B cell (primary cell): Measurements from ENCODE around the gene PPP6R2. TPM values are rescaled to one million over a fixed set of nuclear protein-coding genes. Genes with fewer than 3 reads are reported as not detected.
A peak's percentile ranks its signal among the peaks of the same experiment; 100 is the strongest.

ENCODE experiments used
- ATAC-seq: fragments of 200-7000 bp; cut with Tn5 transposase; one replicate; pipeline ENCODE4 v1.10.0; 2021; ENCODE audit warnings: low read depth, mild to moderate bottlenecking, moderate number of reproducible peaks, moderate library complexity
- CTCF ChIA-PET: fragments of 350-600 bp; sonication (Branson Sonifier 250); formaldehyde crosslinking; loops from one replicate; lab custom pipeline; 2021; ENCODE audit warnings: antibody characterized with exemption, inconsistent platforms; lab: Charles Lee
- POLR2A ChIA-PET: fragments of 350-600 bp; sonication (Branson Sonifier 250); formaldehyde crosslinking; loops from one replicate; lab custom pipeline; 2021; ENCODE audit warnings: antibody characterized with exemption; lab: Charles Lee
- DNase-seq: peaks from one replicate; pipeline ENCODE4 v3.0.0; 2013
- H2AFZ ChIP-seq: 2 replicates; pipeline ENCODE4 v1.6.1; 2012; ENCODE audit warnings: mild to moderate bottlenecking, low read depth, low read length; ENCODE audit not compliant: insufficient read depth, poor library complexity, severe bottlenecking
- H3K27ac ChIP-seq, 2 donors: 1 replicate in 1 of 2; 2 replicates in 1 of 2; pipeline ENCODE4 v1.5.1; 2012 to 2013; ENCODE audit warnings: low read length in 2 of 2, mild to moderate bottlenecking in 2 of 2, moderate library complexity in 1 of 2
- H3K27me3 ChIP-seq, 4 experiments: fragments of 200-600 bp in 1 of 4; sonication (generic) in 1 of 4; replicated peaks in 1 of 4; 1 replicate in 2 of 4; 2 replicates in 2 of 4; pipeline versions ENCODE4 v1.6.1 to v1.7.0; 2013 to 2016; ENCODE audit warnings: low read length in 3 of 4, mild to moderate bottlenecking in 2 of 4, mixed read lengths in 1 of 4, moderate library complexity in 1 of 4; ENCODE audit not compliant: insufficient read depth in 4 of 4, control insufficient read depth in 3 of 4; ENCODE audit errors: control extremely low read depth in 1 of 4
- H3K36me3 ChIP-seq, 2 experiments: replicated peaks in 1 of 2; 1 replicate in 1 of 2; 2 replicates in 1 of 2; pipeline versions ENCODE4 v1.6.1 to v1.7.1; 2013; ENCODE audit warnings: low read length in 1 of 2; ENCODE audit not compliant: insufficient read depth in 2 of 2, control insufficient read depth in 1 of 2; ENCODE audit errors: control extremely low read depth in 1 of 2, extremely low read depth in 1 of 2
- H3K4me1 ChIP-seq, 2 donors: fragments of 200-600 bp in 1 of 2; sonication (generic) in 1 of 2; 1 replicate in 1 of 2; 2 replicates in 1 of 2; pipeline versions ENCODE4 v1.5.1 to v1.6.1; 2013 to 2017; ENCODE audit warnings: low read length in 2 of 2; ENCODE audit not compliant: control insufficient read depth in 2 of 2, insufficient read depth in 2 of 2
- H3K4me2 ChIP-seq: replicated peaks from 2 replicates; pipeline ENCODE3; 2012; ENCODE audit warnings: mild to moderate bottlenecking, low read depth, low read length; ENCODE audit not compliant: poor library complexity, severe bottlenecking
- H3K4me3 ChIP-seq, 5 experiments: fragments of 200-600 bp in 1 of 5; sonication (generic) in 1 of 5; 1 replicate in 3 of 5; 2 replicates in 2 of 5; pipeline versions ENCODE4 v1.5.1 to v1.7.0; 2011 to 2016; ENCODE audit warnings: low read length in 4 of 5, mild to moderate bottlenecking in 4 of 5, low read depth in 2 of 5, control low read depth in 1 of 5, moderate library complexity in 1 of 5; ENCODE audit not compliant: insufficient read depth in 1 of 5; ENCODE audit errors: control extremely low read depth in 1 of 5, extremely low read depth in 1 of 5
- H3K79me2 ChIP-seq: fragments of 200-600 bp; sonication (generic); one replicate; pipeline ENCODE4 v1.6.0; 2016; ENCODE audit warnings: low read length; ENCODE audit not compliant: control insufficient read depth, insufficient read depth
- H3K9ac ChIP-seq: fragments of 200-600 bp; sonication (generic); 2 replicates; pipeline ENCODE4 v1.6.1; 2017; ENCODE audit warnings: mild to moderate bottlenecking, low read length, moderate library complexity
- H3K9me3 ChIP-seq, 3 donors: one replicate each; pipeline versions ENCODE4 v1.6.1 to v1.7.1; 2013; ENCODE audit warnings: low read length in 2 of 3; ENCODE audit not compliant: control insufficient read depth in 2 of 3, insufficient read depth in 1 of 3; ENCODE audit errors: control extremely low read depth in 1 of 3
- H4K20me1 ChIP-seq: 2 replicates; pipeline ENCODE4 v1.6.0; 2012; ENCODE audit warnings: mild to moderate bottlenecking, low read length; ENCODE audit not compliant: insufficient read depth, control insufficient read depth, poor library complexity, severe bottlenecking
- H3K27ac Mint-ChIP-seq: one replicate; pipeline ENCODE4 v1.8.0; 2021; ENCODE audit warnings: mixed read lengths
- H3K27me3 Mint-ChIP-seq: one replicate; pipeline ENCODE4 v1.8.0; 2021; ENCODE audit warnings: mixed read lengths
- H3K4me1 Mint-ChIP-seq: one replicate; pipeline ENCODE4 v1.8.0; 2021; ENCODE audit warnings: mixed read lengths
- H3K4me3 Mint-ChIP-seq: one replicate; pipeline ENCODE4 v1.8.0; 2021; ENCODE audit warnings: mixed read lengths
- H3K9me3 Mint-ChIP-seq: one replicate; pipeline ENCODE4 v1.8.0; 2022; ENCODE audit warnings: mixed read lengths; ENCODE audit not compliant: insufficient read depth
- CTCF ChIP-seq: fragments of 200-600 bp; IDR thresholded peaks from one replicate; pipeline ENCODE4 v1.8.0; 2022; ENCODE audit warnings: antibody characterized with exemption, mild to moderate bottlenecking
- EZH2 ChIP-seq: IDR thresholded peaks from 2 replicates; pipeline ENCODE4 v1.6.1; 2012; ENCODE audit warnings: borderline replicate concordance, low read depth, mild to moderate bottlenecking, moderate library complexity, low read length; ENCODE audit not compliant: insufficient read depth, poor library complexity, severe bottlenecking
- WGBS: methylation state at CpG from one replicate; pipeline ENCODE4 v1.1.5; 2013; ENCODE audit warnings: missing lambda C conversion rate; ENCODE audit not compliant: insufficient coverage; 5-methylcytosine and 5-hydroxymethylcytosine counted together
- intact Hi-C: fragments of 100-400 bp; cut with micrococcal nuclease; formaldehyde crosslinking; loops from one replicate; pipeline ENCODE4 v1.10.0; 2022
- polyA plus RNA-seq: library from polyadenylated mRNA; depleted of rRNA; stranded (reverse); fragments of >200 nt; gene quantifications from 2 replicates; pipeline ENCODE4 v1.2.3, GENCODE V29; 2012
- total RNA-seq, 2 donors: library from RNA; stranded (reverse); fragments of 120-200 nt in 1 of 2; gene quantifications; 1 replicate in 1 of 2; 2 replicates in 1 of 2; pipeline versions ENCODE4 v1.2.3 to v1.2.4, GENCODE V29; 2013 to 2022

Gene PPP6R2
- total and polyA plus RNA-seq, 2 donors (not counting 1 experiment from before 2014, with no cell fraction given), result 91.4 to 98.7 TPM

- Mint-ChIP-seq H3K27ac (peak overlapping the region; percentile 96), H3K27me3 (no peaks in the 10 kb centered on the region), H3K9me3 (no peaks in the 10 kb centered on the region), H3K4me1 (peaks cover 63% of the 10 kb centered on the region), H3K4me3 (peak overlapping the region; percentile 83)
- ATAC-seq (no peak), DNase-seq (no peak)
- Histone ChIP-seq H3K4me1 (peaks cover 56 to 60% of the 10 kb centered on the region in 2 donors), H3K79me2 (peaks cover 53% of the 10 kb centered on the region), H4K20me1 (peaks cover 59% of the 10 kb centered on the region), H3K27ac (peak overlapping the region; percentile 69 to 90), H2AFZ (no peak overlapping the region), H3K4me2 (peak overlapping the region; percentile 99), H3K27me3 (no peaks in the 10 kb centered on the region), H3K9me3 (no peaks in the 10 kb centered on the region), H3K36me3 (peaks cover 0 to 49% of the 10 kb centered on the region in 2 experiments), H3K4me3 (no peak overlapping the region), H3K9ac (no peak overlapping the region)
- 63% methylated on average over 7 of the region's 8 CpGs for WGBS
- TF ChIP-seq EZH2 (no peak), CTCF (no peak)
- intact Hi-C loops, result loop anchor here (1.0 to 2.0 kb wide), 6 partner anchors 22 to 277 kb away; partner anchors contain the start of genes LMF2, PPP6R2 and TUBGCP6
- ChIA-PET CTCF (interaction anchor here (0.8 to 2.6 kb wide), 7 partner anchors 11 to 153 kb away, joined by 3 to 10 read pairs (median 6); partner anchors contain the start of genes SCO2 and SYCE3), POLR2A (interaction anchor here (0.6 to 2.6 kb wide), 6 partner anchors 25 to 114 kb away, joined by 4 to 22 read pairs (median 8); partner anchors contain the start of genes CHKB, LMF2, NCAPH2 and SCO2)
These were observed 125.5 kb downstream of the PPP6R2 start for GRCh38 chr22:50468626-50469025.
